H9 (cell line): ENCODE data around the gene DFFB. TPM values are rescaled to one million over a fixed set of nuclear protein-coding genes. Genes with fewer than 3 reads are reported as not detected.

Experiments
- DNase-seq: peaks from one replicate; pipeline ENCODE4 v3.0.0-alpha.2; 2017
- H2AFZ ChIP-seq: one replicate; pipeline ENCODE4 v1.6.1; 2013; ENCODE audit warnings: mild to moderate bottlenecking, low read length, control low read depth, moderate library complexity
- H2AK5ac ChIP-seq: 2 replicates; pipeline ENCODE4 v1.6.1; 2013; ENCODE audit warnings: low read length, control low read depth, mixed read lengths; ENCODE audit not compliant: insufficient read length
- H2BK120ac ChIP-seq: one replicate; pipeline ENCODE4 v1.6.1; 2013; ENCODE audit warnings: low read depth, mild to moderate bottlenecking, low read length, control low read depth, inconsistent platforms; ENCODE audit not compliant: poor library complexity, severe bottlenecking
- H2BK12ac ChIP-seq: 2 replicates; pipeline ENCODE4 v1.6.1; 2013; ENCODE audit warnings: low read length, control low read depth, mixed read lengths, low read depth; ENCODE audit not compliant: insufficient read length
- H2BK15ac ChIP-seq: 2 replicates; pipeline ENCODE4 v1.6.1; 2013; ENCODE audit warnings: low read depth, low read length, control low read depth
- H2BK20ac ChIP-seq: one replicate; pipeline ENCODE4 v1.6.1; 2013; ENCODE audit warnings: low read depth, mild to moderate bottlenecking, low read length, control low read depth, inconsistent platforms; ENCODE audit not compliant: poor library complexity, severe bottlenecking
- H2BK5ac ChIP-seq: 2 replicates; pipeline ENCODE4 v1.6.1; 2013; ENCODE audit warnings: low read length, control low read depth, mixed read lengths; ENCODE audit not compliant: insufficient read length
- H3K14ac ChIP-seq: 2 replicates; pipeline ENCODE4 v1.6.1; 2013; ENCODE audit warnings: low read length, control low read depth; ENCODE audit not compliant: insufficient read depth
- H3K18ac ChIP-seq: 2 replicates; pipeline ENCODE4 v1.6.1; 2013; ENCODE audit warnings: low read depth, mild to moderate bottlenecking, mixed read lengths, low read length, control low read depth; ENCODE audit not compliant: insufficient read length
- H3K23ac ChIP-seq: 2 replicates; pipeline ENCODE4 v1.6.1; 2013; ENCODE audit warnings: low read length, control low read depth, mixed read lengths, low read depth; ENCODE audit not compliant: insufficient read length
- H3K23me2 ChIP-seq: 2 replicates; pipeline ENCODE4 v1.6.1; 2013; ENCODE audit warnings: low read depth, mild to moderate bottlenecking, mixed read lengths, low read length, control low read depth; ENCODE audit not compliant: insufficient read length, poor library complexity, severe bottlenecking
- H3K27ac ChIP-seq: 2 replicates; pipeline ENCODE4 v1.5.1; 2013; ENCODE audit warnings: low read length, control low read depth, mixed read lengths, low read depth; ENCODE audit not compliant: insufficient read length
- H3K27me3 ChIP-seq: 2 replicates; pipeline ENCODE4 v1.6.1; 2013; ENCODE audit warnings: low read length, control low read depth, inconsistent platforms; ENCODE audit not compliant: insufficient read depth
- H3K4ac ChIP-seq: 2 replicates; pipeline ENCODE4 v1.6.1; 2013; ENCODE audit warnings: low read depth, mild to moderate bottlenecking, control low read depth, inconsistent platforms, low read length, moderate library complexity
- H3K4me1 ChIP-seq: 2 replicates; pipeline ENCODE4 v1.6.1; 2013; ENCODE audit warnings: low read length, control low read depth, inconsistent platforms; ENCODE audit not compliant: insufficient read depth
- H3K4me2 ChIP-seq: 2 replicates; pipeline ENCODE4 v1.6.1; 2013; ENCODE audit warnings: low read length, control low read depth, mixed read lengths; ENCODE audit not compliant: insufficient read length, insufficient read depth
- H3K56ac ChIP-seq: 2 replicates; pipeline ENCODE4 v1.6.1; 2013; ENCODE audit warnings: low read depth, mild to moderate bottlenecking, mixed read lengths, low read length, control low read depth; ENCODE audit not compliant: insufficient read length
- H3K79me1 ChIP-seq: 2 replicates; pipeline ENCODE4 v1.6.1; 2013; ENCODE audit warnings: low read depth, mild to moderate bottlenecking, moderate library complexity, low read length, control low read depth, inconsistent platforms; ENCODE audit not compliant: insufficient read depth, poor library complexity, severe bottlenecking
- H3K79me2 ChIP-seq: 2 replicates; pipeline ENCODE4 v1.6.1; 2013; ENCODE audit warnings: low read length, control low read depth, inconsistent platforms; ENCODE audit not compliant: insufficient read depth
- H3K9ac ChIP-seq: 2 replicates; pipeline ENCODE4 v1.6.1; 2013; ENCODE audit warnings: low read length, control low read depth, mixed read lengths; ENCODE audit not compliant: insufficient read length; ENCODE audit errors: extremely low read depth
- H3K9me3 ChIP-seq: one replicate; pipeline ENCODE4 v1.6.1; 2013; ENCODE audit warnings: low read depth, low read length, inconsistent platforms; ENCODE audit not compliant: control insufficient read depth
- H3T11ph ChIP-seq: one replicate; pipeline ENCODE4 v1.6.1; 2013; ENCODE audit warnings: mild to moderate bottlenecking, low read length, control low read depth, inconsistent platforms
- H4K20me1 ChIP-seq: one replicate; pipeline ENCODE4 v1.6.1; 2013; ENCODE audit not compliant: control insufficient read depth, insufficient read length, insufficient read depth
- H4K5ac ChIP-seq: 2 replicates; pipeline ENCODE4 v1.6.1; 2013; ENCODE audit warnings: low read depth, mild to moderate bottlenecking, mixed read lengths, low read length, control low read depth; ENCODE audit not compliant: insufficient read length
- H4K8ac ChIP-seq: replicated peaks from 2 replicates; pipeline ENCODE4 v1.6.1; 2013; ENCODE audit warnings: low read length, control low read depth, mixed read lengths, low read depth; ENCODE audit not compliant: insufficient read length
- H4K91ac ChIP-seq: 2 replicates; pipeline ENCODE4 v1.6.1; 2013; ENCODE audit warnings: low read depth, mild to moderate bottlenecking, moderate library complexity, mixed read lengths, low read length, control low read depth; ENCODE audit not compliant: insufficient read length
- H3K27ac Mint-ChIP-seq, 3 experiments: 2 replicates in 2 of 3; 3 replicates in 1 of 3; pipeline ENCODE4 v1.8.0; 2020 to 2021; ENCODE audit warnings: mixed read lengths in 3 of 3, mild to moderate bottlenecking in 1 of 3, moderate library complexity in 1 of 3
- H3K27me3 Mint-ChIP-seq: 2 replicates; pipeline ENCODE4 v1.8.0; 2021; ENCODE audit warnings: low read depth, mild to moderate bottlenecking, moderate library complexity, mixed read lengths
- H3K36me3 Mint-ChIP-seq, 3 experiments: 2 replicates in 2 of 3; 3 replicates in 1 of 3; pipeline ENCODE4 v1.8.0; 2020 to 2021; ENCODE audit warnings: low read depth in 3 of 3, mixed read lengths in 3 of 3; ENCODE audit not compliant: insufficient read depth in 1 of 3
- H3K4me1 Mint-ChIP-seq, 2 experiments: 2 replicates each; pipeline ENCODE4 v1.8.0; 2020; ENCODE audit warnings: mixed read lengths in 2 of 2
- H3K4me3 Mint-ChIP-seq, 2 experiments: 2 replicates in 1 of 2; 3 replicates in 1 of 2; pipeline ENCODE4 v1.8.0; 2020 to 2021; ENCODE audit warnings: mild to moderate bottlenecking in 2 of 2, mixed read lengths in 2 of 2, moderate library complexity in 1 of 2
- H3K9me3 Mint-ChIP-seq, 2 experiments: 2 replicates in 1 of 2; 3 replicates in 1 of 2; pipeline ENCODE4 v1.8.0; 2020; ENCODE audit warnings: mild to moderate bottlenecking in 2 of 2, mixed read lengths in 2 of 2, moderate library complexity in 1 of 2
- WGBS: extraction: QIAGEN DNeasy Blood & Tissue Kit; methylation state at CpG from one replicate; pipeline ENCODE4 v1.1.7; 2013; ENCODE audit warnings: missing lambda C conversion rate, low lambda C conversion rate, mixed read lengths; ENCODE audit not compliant: insufficient read length; ENCODE audit errors: extremely low coverage; 5-methylcytosine and 5-hydroxymethylcytosine counted together
- total RNA-seq: library from RNA; stranded (reverse); gene quantifications from 2 replicates; pipeline ENCODE4 v1.2.1, GENCODE V29; 2021
- TF ChIP-seq, protein P1 (sequence below): fragments of 200-600 bp; sonication (generic); conservative IDR thresholded peaks from 3 replicates; pipeline ENCODE4 v1.8.0; 2021; ENCODE audit warnings: antibody characterized with exemption, mild to moderate bottlenecking

The DFFB gene
- total RNA-seq, 1 experiment from 2014 or later = 9.7 TPM

DNA sequence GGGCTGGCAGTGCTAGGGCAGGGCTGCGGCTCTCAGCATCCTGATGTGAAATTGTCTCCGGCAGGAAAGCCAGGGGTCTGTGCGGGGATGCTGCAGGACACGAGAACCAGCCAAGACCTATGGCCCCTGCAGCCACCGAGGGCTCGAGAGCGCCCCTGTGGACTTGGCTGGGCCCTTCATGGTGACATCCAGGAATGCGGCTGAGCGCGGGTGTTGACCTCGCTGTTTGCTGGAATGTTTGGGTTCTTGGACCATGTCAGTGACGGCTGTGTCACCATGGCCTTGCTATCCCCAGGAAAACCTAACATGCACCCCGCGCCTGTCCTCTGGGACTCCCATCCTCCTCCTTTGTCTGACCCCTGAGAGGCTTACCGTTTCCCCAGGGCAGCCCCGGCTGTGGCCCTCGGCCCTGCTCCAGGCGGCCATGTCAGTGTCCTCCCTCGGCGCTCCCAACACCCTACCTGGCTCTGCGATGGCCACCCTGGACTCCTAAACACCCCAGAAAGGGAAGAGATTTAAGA lies 57.1 kb downstream of the DFFB start:
- Histone ChIP-seq H4K5ac (no peak overlapping the region), H2BK120ac (no peak overlapping the region), H3K4ac (no peak overlapping the region), H3K4me1 (no peaks in the 10 kb centered on the region; the same call in 1 of the 2 replicates), H3K23ac (no peak overlapping the region), H2BK5ac (no peak overlapping the region), H3K27me3 (no peaks in the 10 kb centered on the region), H2BK12ac (no peak overlapping the region), H2AFZ (no peak overlapping the region), H4K91ac (no peak overlapping the region), H4K20me1 (no peaks in the 10 kb centered on the region), H2AK5ac (no peak overlapping the region), H2BK15ac (no peak overlapping the region), H3K79me2 (no peaks in the 10 kb centered on the region), H3K14ac (no peak overlapping the region), H4K8ac (no peak overlapping the region), H3T11ph (no peak overlapping the region), H3K4me2 (no peak overlapping the region), H3K18ac (no peak overlapping the region), H3K79me1 (no peaks in the 10 kb centered on the region), H3K56ac (no peak overlapping the region), H3K9me3 (no peaks in the 10 kb centered on the region), H3K9ac (no peak overlapping the region), H3K23me2 (no peaks in the 10 kb centered on the region), H3K27ac (no peak overlapping the region), H2BK20ac (no peak overlapping the region)
- no CpG with 5 or more reads among the region's 21 CpGs for WGBS
- TF ChIP-seq, protein P1, sequence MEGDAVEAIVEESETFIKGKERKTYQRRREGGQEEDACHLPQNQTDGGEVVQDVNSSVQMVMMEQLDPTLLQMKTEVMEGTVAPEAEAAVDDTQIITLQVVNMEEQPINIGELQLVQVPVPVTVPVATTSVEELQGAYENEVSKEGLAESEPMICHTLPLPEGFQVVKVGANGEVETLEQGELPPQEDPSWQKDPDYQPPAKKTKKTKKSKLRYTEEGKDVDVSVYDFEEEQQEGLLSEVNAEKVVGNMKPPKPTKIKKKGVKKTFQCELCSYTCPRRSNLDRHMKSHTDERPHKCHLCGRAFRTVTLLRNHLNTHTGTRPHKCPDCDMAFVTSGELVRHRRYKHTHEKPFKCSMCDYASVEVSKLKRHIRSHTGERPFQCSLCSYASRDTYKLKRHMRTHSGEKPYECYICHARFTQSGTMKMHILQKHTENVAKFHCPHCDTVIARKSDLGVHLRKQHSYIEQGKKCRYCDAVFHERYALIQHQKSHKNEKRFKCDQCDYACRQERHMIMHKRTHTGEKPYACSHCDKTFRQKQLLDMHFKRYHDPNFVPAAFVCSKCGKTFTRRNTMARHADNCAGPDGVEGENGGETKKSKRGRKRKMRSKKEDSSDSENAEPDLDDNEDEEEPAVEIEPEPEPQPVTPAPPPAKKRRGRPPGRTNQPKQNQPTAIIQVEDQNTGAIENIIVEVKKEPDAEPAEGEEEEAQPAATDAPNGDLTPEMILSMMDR = no peak
- Mint-ChIP-seq H3K27me3 (peaks cover 9% of the 10 kb centered on the region), H3K4me1 (peaks cover 9 to 12% of the 10 kb centered on the region in 2 experiments), H3K9me3 (peaks cover 2 to 3% of the 10 kb centered on the region in 2 experiments; a peak in 3 of 5 replicates), H3K4me3 (no peak overlapping the region), H3K36me3 (peaks cover 0 to 2% (median 0%) of the 10 kb centered on the region in 3 experiments; a peak in 1 of 7 replicates), H3K27ac (no peak overlapping the region)
- DNase-seq = no peak
